Effector memory CD4-positive, alpha-beta T cell (primary cell): ENCODE data around the gene AGPAT2.

Experiments
- DNase-seq, 3 donors: peaks; one replicate each; pipeline ENCODE4 v3.0.0-alpha.2; 2020
- H3K27ac ChIP-seq: 2 replicates; pipeline ENCODE4 v1.7.0; 2013; ENCODE audit warnings: mild to moderate bottlenecking, low read length, moderate library complexity; ENCODE audit not compliant: insufficient read depth, poor library complexity, severe bottlenecking
- H3K27me3 ChIP-seq: replicated peaks from 2 replicates; pipeline ENCODE4 v1.7.0; 2013; ENCODE audit warnings: mild to moderate bottlenecking, low read length; ENCODE audit not compliant: insufficient read depth, control insufficient read depth, poor library complexity, severe bottlenecking
- H3K36me3 ChIP-seq: 2 replicates; pipeline ENCODE4 v1.7.0; 2013; ENCODE audit warnings: mild to moderate bottlenecking, low read length, moderate library complexity; ENCODE audit not compliant: control insufficient read depth, insufficient read depth
- H3K4me1 ChIP-seq: 2 replicates; pipeline ENCODE4 v1.7.0; 2013; ENCODE audit warnings: low read length, mild to moderate bottlenecking; ENCODE audit not compliant: control insufficient read depth, insufficient read depth, poor library complexity, severe bottlenecking
- H3K4me3 ChIP-seq: 2 replicates; pipeline ENCODE4 v1.7.0; 2013; ENCODE audit warnings: low read length, low read depth, mild to moderate bottlenecking; ENCODE audit not compliant: insufficient read depth, poor library complexity, severe bottlenecking
- H3K9me3 ChIP-seq: 2 replicates; pipeline ENCODE4 v1.7.0; 2013; ENCODE audit warnings: mild to moderate bottlenecking, low read length, moderate library complexity; ENCODE audit not compliant: control insufficient read depth

Gene AGPAT2

GRCh38 chr9:136694872-136695247, 7.6 kb upstream of the AGPAT2 start:
- H3K27me3 ChIP-seq, result no peaks in the 10 kb centered on the region
- H3K27ac ChIP-seq, result no peak overlapping the region
- no peaks in the 10 kb centered on the region for H3K36me3 ChIP-seq
- H3K4me3 ChIP-seq, result no peak overlapping the region
- H3K4me1 ChIP-seq, result no peaks in the 10 kb centered on the region
- no peaks in the 10 kb centered on the region for H3K9me3 ChIP-seq
- no peak for DNase-seq

- H3K27me3 ChIP-seq, result no peaks in the 10 kb centered on the region
- H3K4me1 ChIP-seq, result no peaks in the 10 kb centered on the region
- H3K36me3 ChIP-seq, result no peaks in the 10 kb centered on the region
- no peak overlapping the region for H3K27ac ChIP-seq
- no peaks in the 10 kb centered on the region for H3K9me3 ChIP-seq
- H3K4me3 ChIP-seq, result no peak overlapping the region
- DNase-seq, result no peak
Measured at GRCh38 chr9:136694163-136694871, 7.1 kb upstream of the AGPAT2 start.

DNA sequence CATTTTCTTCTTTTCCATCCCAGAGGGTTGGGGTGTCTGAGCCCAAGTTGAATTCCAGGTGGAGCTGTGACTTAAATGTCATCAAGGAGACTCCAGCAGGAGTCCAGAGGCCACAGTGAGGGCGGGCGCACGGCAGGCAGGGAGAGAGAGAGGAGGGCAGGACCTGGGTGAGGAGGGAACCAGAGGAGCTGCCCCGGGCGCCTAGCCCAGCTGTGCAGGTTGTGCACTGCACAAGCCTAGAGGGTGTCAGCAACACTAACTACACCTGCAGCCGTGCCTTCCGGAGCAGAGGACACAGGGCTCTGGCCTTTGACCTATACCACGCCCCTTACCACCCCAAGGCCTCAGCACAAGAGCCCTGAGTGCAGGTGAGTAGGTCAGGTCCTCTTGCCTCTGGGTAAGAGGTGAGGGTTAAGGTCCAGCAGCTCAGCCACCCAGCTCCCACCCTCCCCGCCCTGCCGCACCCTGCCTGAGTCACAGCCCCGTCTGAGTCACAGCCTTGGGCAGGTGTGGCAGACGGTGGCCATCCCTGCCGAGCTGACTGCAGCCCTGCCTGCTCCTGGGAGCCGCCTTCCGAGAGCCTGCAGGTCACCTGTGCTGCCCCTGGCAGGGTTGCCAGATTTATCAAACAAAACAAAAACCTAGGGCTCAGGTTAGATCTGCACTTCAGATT, 6.4 kb upstream of the AGPAT2 start:
- no peak overlapping the region for H3K27ac ChIP-seq
- no peak for DNase-seq
- H3K27me3 ChIP-seq, result no peaks in the 10 kb centered on the region
- H3K4me1 ChIP-seq, result no peaks in the 10 kb centered on the region
- no peaks in the 10 kb centered on the region for H3K36me3 ChIP-seq
- no peaks in the 10 kb centered on the region for H3K9me3 ChIP-seq
- H3K4me3 ChIP-seq, result no peak overlapping the region

GRCh38 chr9:136693135-136693489, 5.9 kb upstream of the AGPAT2 start:
- Histone ChIP-seq H3K4me3 (no peak overlapping the region), H3K27ac (no peak overlapping the region), H3K4me1 (no peaks in the 10 kb centered on the region), H3K36me3 (no peaks in the 10 kb centered on the region), H3K9me3 (no peaks in the 10 kb centered on the region), H3K27me3 (no peaks in the 10 kb centered on the region)
- no peak for DNase-seq

DNA sequence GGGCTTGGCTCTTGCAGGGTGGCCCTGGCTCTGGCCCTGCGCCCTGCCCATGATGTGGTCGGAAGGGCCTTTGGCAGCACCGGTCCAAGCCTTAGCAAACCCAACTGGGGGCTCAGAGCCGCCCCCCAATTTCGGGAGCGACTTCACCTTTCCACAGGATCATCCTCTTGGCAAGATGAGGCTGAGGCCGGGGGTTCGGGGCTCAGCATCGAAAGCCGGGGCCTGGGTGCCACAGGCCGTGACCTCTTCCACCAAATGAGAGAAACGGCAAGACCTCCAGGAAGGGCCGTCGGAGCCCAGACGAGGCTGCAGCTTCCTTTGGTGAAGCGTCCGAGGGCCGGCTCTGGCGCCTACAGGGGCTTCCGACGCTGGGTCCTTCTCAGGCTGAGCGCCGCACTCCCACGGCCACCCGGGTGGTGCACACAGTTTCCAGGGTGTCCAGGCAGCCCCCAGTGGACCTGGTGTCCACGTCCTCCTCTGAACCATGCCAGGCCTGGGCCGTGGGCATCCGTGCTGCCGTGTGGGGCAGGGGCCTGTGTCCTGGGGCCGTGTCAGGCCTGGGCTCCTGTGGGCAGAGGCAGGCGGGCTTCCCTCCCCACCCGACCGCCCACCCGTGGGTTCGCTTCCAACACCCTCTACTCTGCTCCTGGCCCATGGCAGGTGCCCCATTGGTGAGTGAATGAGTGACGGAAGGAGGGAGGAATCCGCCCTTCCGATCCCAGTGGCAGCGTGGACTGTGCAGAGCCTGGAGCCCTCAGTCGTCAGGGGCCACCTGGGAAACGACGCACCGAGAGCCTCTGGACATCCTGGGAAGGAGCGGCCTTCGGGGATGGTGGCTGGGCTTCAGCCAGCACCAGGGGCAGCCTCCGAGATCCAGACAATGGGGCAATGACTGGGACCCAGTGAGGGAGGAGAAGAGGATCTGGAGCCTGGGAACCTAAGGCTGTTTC, 5.2 kb upstream of the AGPAT2 start:
- no peaks in the 10 kb centered on the region for H3K27me3 ChIP-seq
- H3K4me1 ChIP-seq, result peaks cover 4% of the 10 kb centered on the region
- no peak overlapping the region for H3K27ac ChIP-seq
- DNase-seq, result no peak
- H3K36me3 ChIP-seq, result no peaks in the 10 kb centered on the region
- H3K4me3 ChIP-seq, result no peak overlapping the region
- H3K9me3 ChIP-seq, result no peaks in the 10 kb centered on the region

DNA sequence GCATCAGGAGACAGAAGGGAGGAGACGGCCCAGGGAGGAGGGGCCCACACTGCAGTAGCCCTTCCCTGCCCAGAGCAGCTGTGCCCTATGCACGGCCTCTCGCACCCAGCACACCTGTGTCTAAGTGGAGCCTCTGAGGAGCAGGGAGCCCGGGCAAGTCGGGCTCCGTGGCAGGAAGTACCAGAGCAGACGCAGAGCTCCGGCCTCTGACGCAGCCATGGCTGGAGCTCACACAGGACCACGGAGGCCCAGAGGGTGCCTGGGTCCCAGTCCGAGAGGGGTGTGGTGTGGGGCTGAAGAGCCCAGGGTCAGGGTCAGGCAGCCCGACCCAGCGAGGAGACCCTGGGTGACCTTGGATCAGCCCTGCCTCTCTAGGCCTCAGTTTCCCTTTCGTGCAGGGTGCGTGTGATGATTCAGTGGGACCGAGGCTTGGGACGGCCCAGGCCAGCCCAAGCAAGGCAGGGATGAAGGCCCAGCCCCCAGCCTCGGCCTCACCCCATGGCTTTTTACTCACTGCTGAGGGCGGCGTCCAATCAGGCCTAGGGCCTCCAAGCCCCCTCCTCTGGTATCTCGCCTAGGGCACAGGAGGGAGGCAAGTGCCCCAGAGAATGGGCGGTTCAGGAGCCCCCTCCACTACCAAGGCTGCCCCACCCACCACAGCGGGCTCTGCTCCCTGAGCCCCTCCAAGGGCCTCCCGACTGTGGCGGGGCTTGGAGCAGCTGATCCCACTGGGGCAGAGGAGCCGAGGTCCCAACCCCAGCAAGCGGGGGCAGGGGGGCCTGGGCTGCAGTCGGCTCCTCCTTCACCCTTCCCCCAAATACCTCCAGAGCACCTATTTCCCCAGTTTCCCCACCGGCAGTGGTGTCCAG, 4.3 kb upstream of the AGPAT2 start:
- no peak overlapping the region for H3K27ac ChIP-seq
- H3K4me3 ChIP-seq, result no peak overlapping the region
- no peaks in the 10 kb centered on the region for H3K36me3 ChIP-seq
- H3K4me1 ChIP-seq, result peaks cover 6% of the 10 kb centered on the region
- H3K9me3 ChIP-seq, result no peaks in the 10 kb centered on the region
- H3K27me3 ChIP-seq, result no peaks in the 10 kb centered on the region
- no peak for DNase-seq

- Histone ChIP-seq H3K27ac (no peak overlapping the region), H3K4me1 (peaks cover 13% of the 10 kb centered on the region), H3K27me3 (no peaks in the 10 kb centered on the region), H3K4me3 (no peak overlapping the region), H3K36me3 (no peaks in the 10 kb centered on the region), H3K9me3 (no peaks in the 10 kb centered on the region)
- DNase-seq, result no peak
Measured at GRCh38 chr9:136690806-136691261, 3.6 kb upstream of the AGPAT2 start.

DNA sequence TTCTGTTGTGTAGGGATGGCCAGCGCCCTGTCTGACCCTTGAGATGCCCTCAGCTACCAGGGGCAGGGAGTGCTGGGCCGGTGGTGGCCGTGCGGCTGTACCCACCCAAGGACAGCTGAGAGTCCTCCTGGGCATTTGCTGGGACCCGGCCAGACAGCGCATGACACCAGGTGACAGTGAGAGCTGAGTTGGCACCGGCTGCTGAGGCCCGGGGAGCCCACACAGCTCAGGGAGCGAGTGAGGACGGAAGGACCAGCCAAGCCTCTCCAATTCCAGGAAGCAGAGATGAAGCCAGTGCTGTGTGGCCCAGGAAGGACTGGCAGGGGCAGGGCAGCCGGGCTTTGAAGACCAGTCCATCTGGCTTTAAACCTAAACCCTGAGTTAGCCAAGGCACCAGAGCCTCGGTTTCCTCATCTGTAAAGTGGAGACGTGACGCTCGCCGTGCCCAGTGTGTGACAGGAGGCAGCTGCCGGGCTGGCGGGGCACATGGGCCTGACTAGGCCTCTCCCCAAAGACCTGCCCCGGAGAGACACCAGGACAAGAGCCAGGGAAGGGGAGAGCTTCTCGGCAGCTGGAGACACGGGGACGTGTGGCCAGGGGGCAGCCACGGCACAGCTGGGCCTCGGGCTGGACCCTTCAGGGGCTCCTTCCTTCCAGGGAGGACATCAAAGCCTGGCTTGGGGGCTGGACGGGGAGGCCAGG, 3.0 kb upstream of the AGPAT2 start:
- H3K27me3 ChIP-seq, result no peaks in the 10 kb centered on the region
- H3K27ac ChIP-seq, result no peak overlapping the region
- H3K9me3 ChIP-seq, result no peaks in the 10 kb centered on the region
- H3K4me1 ChIP-seq, result peaks cover 14% of the 10 kb centered on the region
- no peak overlapping the region for H3K4me3 ChIP-seq
- DNase-seq, result no peak
- no peaks in the 10 kb centered on the region for H3K36me3 ChIP-seq

- no peak overlapping the region for H3K4me3 ChIP-seq
- no peak overlapping the region for H3K27ac ChIP-seq
- no peaks in the 10 kb centered on the region for H3K9me3 ChIP-seq
- H3K4me1 ChIP-seq, result peaks cover 14% of the 10 kb centered on the region
- DNase-seq, result no peak
- no peaks in the 10 kb centered on the region for H3K36me3 ChIP-seq
- no peaks in the 10 kb centered on the region for H3K27me3 ChIP-seq
Measured at GRCh38 chr9:136689108-136689460, 1.8 kb upstream of the AGPAT2 start.
